Neutrophil (primary cell): Measurements from ENCODE around the gene VWCE.
"Not testable (repeated sequence)": the region's sequence is repeated elsewhere in the genome, so short reads cannot be mapped to it uniquely, and the experiment has no call there.

Source experiments
- H3K27ac ChIP-seq: fragments of 200-600 bp; sonication (generic); 2 replicates; pipeline ENCODE4 v1.5.1; 2016; ENCODE audit warnings: mild to moderate bottlenecking, moderate library complexity
- H3K27me3 ChIP-seq: fragments of 200-600 bp; sonication (generic); 2 replicates; pipeline ENCODE4 v1.6.0; 2016; ENCODE audit warnings: mild to moderate bottlenecking
- H3K36me3 ChIP-seq: fragments of 200-600 bp; sonication (generic); 2 replicates; pipeline ENCODE4 v1.5.1; 2017
- H3K4me1 ChIP-seq, 2 experiments: fragments of 200-600 bp in 1 of 2; sonication (generic) in 1 of 2; 1 replicate in 1 of 2; 2 replicates in 1 of 2; pipeline versions ENCODE4 v1.5.1 to v1.6.1; 2013 to 2016; ENCODE audit warnings: low read depth in 1 of 2, low read length in 1 of 2, mild to moderate bottlenecking in 1 of 2, moderate library complexity in 1 of 2; ENCODE audit not compliant: control insufficient read depth in 1 of 2, insufficient read depth in 1 of 2
- H3K4me3 ChIP-seq, 2 experiments: fragments of 200-600 bp in 1 of 2; sonication (generic) in 1 of 2; 1 replicate in 1 of 2; 2 replicates in 1 of 2; pipeline ENCODE4 v1.5.1; 2013 to 2016; ENCODE audit warnings: low read depth in 1 of 2, low read length in 1 of 2, mild to moderate bottlenecking in 1 of 2, moderate library complexity in 1 of 2
- H3K9me3 ChIP-seq: fragments of 200-600 bp; sonication (generic); 2 replicates; pipeline ENCODE4 v1.5.1; 2016
- TF ChIP-seq, protein P1 (sequence below): fragments of 200-600 bp; sonication (generic); IDR thresholded peaks from 2 replicates; pipeline ENCODE4 v1.5.1; 2016; ENCODE audit warnings: antibody characterized with exemption

The VWCE gene

GRCh38 chr11:61256710-61257482 is 38.2 kb downstream of the VWCE start:
- Histone ChIP-seq H3K27me3 (no peaks in the 10 kb centered on the region), H3K36me3 (no peaks in the 10 kb centered on the region), H3K9me3 (no peaks in the 10 kb centered on the region), H3K27ac (no peak overlapping the region), H3K4me1 (no peaks in the 10 kb centered on the region), H3K4me3 (no peak overlapping the region)
- TF ChIP-seq, protein P1, sequence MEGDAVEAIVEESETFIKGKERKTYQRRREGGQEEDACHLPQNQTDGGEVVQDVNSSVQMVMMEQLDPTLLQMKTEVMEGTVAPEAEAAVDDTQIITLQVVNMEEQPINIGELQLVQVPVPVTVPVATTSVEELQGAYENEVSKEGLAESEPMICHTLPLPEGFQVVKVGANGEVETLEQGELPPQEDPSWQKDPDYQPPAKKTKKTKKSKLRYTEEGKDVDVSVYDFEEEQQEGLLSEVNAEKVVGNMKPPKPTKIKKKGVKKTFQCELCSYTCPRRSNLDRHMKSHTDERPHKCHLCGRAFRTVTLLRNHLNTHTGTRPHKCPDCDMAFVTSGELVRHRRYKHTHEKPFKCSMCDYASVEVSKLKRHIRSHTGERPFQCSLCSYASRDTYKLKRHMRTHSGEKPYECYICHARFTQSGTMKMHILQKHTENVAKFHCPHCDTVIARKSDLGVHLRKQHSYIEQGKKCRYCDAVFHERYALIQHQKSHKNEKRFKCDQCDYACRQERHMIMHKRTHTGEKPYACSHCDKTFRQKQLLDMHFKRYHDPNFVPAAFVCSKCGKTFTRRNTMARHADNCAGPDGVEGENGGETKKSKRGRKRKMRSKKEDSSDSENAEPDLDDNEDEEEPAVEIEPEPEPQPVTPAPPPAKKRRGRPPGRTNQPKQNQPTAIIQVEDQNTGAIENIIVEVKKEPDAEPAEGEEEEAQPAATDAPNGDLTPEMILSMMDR = no peak

GRCh38 chr11:61254403-61255025 is 40.6 kb downstream of the VWCE start:
- Histone ChIP-seq H3K9me3 (no peaks in the 10 kb centered on the region), H3K36me3 (no peaks in the 10 kb centered on the region), H3K27me3 (no peaks in the 10 kb centered on the region), H3K27ac (no peak overlapping the region), H3K4me1 (no peaks in the 10 kb centered on the region), H3K4me3 (no peak overlapping the region)
- TF ChIP-seq, protein P1 = no peak

DNA sequence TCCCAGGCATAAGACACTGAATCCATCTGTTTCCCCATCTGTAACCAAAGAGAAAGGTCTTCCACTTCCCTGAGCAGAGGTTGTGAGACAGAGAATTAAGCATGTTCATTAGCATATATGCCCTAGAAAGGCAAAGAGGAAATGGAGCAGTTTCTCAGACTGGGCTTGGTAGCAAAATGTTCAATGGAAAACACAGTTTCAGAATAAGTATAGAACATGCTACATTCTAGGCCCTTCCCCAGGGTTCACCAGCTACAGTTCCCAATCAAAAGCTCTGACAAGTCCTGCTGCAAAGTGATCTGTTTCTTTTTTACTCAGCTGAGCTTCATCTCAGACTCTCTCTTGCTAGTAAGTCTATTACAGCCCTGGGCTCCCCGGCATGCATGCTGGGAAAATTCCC is 42.8 kb downstream of the VWCE start:
- not testable (repeated sequence) for H3K27ac ChIP-seq, H3K4me1 ChIP-seq, H3K36me3 ChIP-seq, H3K4me3 ChIP-seq, H3K27me3 ChIP-seq, H3K9me3 ChIP-seq

GRCh38 chr11:61250796-61251765 is 44.0 kb downstream of the VWCE start:
- not testable (repeated sequence) for H3K36me3 ChIP-seq, H3K27ac ChIP-seq, H3K9me3 ChIP-seq, H3K4me3 ChIP-seq, H3K27me3 ChIP-seq, H3K4me1 ChIP-seq

DNA sequence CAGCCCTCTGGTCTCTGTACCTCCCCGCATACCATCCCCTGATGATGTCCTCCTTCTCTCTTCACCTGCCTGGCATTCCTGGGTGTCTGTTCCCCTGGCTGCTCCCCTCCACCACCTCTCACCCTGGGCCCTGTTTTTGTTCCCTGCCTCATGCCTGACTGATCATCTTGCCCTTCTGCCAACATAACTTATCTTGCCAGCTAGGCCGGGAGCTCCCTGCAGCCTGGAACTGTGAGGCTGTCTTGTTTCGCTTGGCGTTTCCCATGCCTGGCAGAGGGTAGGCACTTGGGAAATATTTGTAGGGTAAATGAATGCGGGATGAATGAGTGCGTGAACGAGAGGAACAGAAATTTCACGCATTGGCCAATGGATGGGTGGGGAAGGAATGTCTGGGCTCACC is 45.9 kb downstream of the VWCE start:
- not testable (repeated sequence) for H3K27ac ChIP-seq, H3K4me1 ChIP-seq, H3K4me3 ChIP-seq, H3K27me3 ChIP-seq, H3K9me3 ChIP-seq, H3K36me3 ChIP-seq

- H3K4me3 ChIP-seq, H3K9me3 ChIP-seq, H3K27me3 ChIP-seq, H3K27ac ChIP-seq, H3K4me1 ChIP-seq, H3K36me3 ChIP-seq: not testable (repeated sequence)
Observed at GRCh38 chr11:61248071-61248470, 47.0 kb downstream of the VWCE start.

DNA sequence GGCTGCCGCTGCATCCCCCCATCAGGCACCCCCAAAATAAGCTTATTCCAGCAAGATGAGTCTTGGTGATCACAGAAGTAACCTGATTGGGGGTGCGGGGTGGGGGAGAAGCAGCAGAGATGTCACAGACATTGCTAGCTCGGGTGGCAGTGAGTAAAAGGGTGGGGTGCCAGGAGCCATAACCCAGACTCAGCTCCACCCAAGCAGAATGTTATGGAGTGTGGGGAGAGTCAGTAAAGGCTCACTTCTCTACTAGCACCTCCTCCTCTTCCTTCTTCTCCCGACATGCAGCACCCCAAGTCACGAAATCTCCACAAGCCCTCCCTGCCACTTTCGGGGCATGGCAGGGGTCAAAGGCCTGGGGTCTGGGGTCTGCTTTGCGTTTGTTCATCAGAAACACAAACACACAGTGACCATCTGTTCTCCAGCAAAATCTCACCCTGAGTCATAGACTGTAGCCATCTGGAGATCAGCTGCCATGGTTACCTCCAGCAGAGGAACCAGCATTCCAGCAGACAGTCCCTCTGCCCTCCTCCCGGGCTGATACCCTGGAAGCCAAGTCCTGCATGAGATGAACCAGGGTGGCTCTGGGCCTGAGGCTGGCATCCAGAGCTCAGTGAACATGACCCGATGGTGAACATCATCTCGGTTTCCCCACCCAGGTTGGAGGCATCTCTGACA is 49.7 kb downstream of the VWCE start:
- H3K9me3 ChIP-seq, H3K36me3 ChIP-seq, H3K4me1 ChIP-seq, H3K4me3 ChIP-seq, H3K27me3 ChIP-seq, H3K27ac ChIP-seq: not testable (repeated sequence)

- not testable (repeated sequence) for H3K4me1 ChIP-seq, H3K4me3 ChIP-seq, H3K36me3 ChIP-seq, H3K27ac ChIP-seq, H3K27me3 ChIP-seq, H3K9me3 ChIP-seq
Observed at GRCh38 chr11:61241526-61241925, 53.6 kb downstream of the VWCE start.

DNA sequence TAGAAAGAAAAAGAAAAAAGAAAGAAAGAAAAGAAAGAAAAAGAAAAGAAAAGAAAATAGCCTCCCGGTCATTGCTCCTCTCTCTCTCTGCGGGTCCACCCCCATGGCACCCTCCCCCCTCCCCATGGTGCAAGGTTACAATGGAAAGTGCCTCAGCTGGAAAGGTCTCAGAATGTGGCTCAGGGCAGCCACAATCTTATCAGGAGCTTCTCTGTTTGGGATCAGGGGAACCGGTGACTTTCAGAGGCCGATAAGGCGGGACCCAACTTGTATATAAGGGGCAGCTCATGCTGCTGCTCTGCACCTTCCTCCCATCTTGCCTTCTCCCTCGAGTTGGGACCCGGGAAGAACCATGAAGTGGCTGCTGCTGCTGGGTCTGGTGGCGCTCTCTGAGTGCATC is 54.2 kb downstream of the VWCE start, which contains the start of gene PGA5:
PGA5 (plus strand) TSS at position 301 of the 400 bp plus-strand sequence; CDS start at position 353, 52 bp downstream.
- not testable (repeated sequence) for H3K4me1 ChIP-seq, H3K36me3 ChIP-seq, H3K27me3 ChIP-seq, H3K9me3 ChIP-seq, H3K4me3 ChIP-seq, H3K27ac ChIP-seq

GRCh38 chr11:61240288-61240687 is 54.8 kb downstream of the VWCE start:
- not testable (repeated sequence) for H3K4me3 ChIP-seq, H3K27ac ChIP-seq, H3K9me3 ChIP-seq, H3K36me3 ChIP-seq, H3K4me1 ChIP-seq, H3K27me3 ChIP-seq

DNA sequence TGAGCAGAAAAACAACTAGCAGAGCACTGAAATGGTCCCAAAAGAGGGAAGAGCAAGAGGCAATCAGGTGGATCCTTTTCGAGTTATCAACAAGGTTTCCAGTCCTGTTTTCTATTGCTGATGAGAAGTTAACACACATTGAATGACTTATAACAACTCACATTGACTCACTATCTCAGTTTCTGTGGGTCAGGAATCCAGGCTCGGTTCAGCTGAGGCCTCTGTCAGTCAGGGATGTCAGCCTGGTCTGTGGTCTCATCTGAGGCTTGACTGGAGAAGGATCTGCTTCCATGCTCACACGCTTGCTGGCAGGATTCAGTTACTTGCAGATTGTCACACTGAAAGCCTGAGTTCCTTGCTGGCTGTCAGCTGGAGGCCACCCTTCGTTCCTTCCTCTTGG is 58.0 kb downstream of the VWCE start:
- not testable (repeated sequence) for H3K27me3 ChIP-seq, H3K27ac ChIP-seq, H3K36me3 ChIP-seq, H3K9me3 ChIP-seq, H3K4me3 ChIP-seq, H3K4me1 ChIP-seq
